HG03354 (cell line): ENCODE results near the gene MDM2.

Experiments used
- ATAC-seq: cut with Tn5 transposase; IDR thresholded peaks from one replicate; pipeline ENCODE4 v1.9.1; 2021; ENCODE audit warnings: mild to moderate bottlenecking; ENCODE audit not compliant: unreplicated experiment, poor library complexity, severe bottlenecking

The MDM2 gene

GRCh38 chr12:68890701-68891113 is 82.7 kb downstream of the MDM2 start:
- ATAC-seq: no peak

- no peak for ATAC-seq
Measured at GRCh38 chr12:68891141-68891540, 83.2 kb downstream of the MDM2 start.

- no peak for ATAC-seq
Measured at GRCh38 chr12:68893201-68893600, 85.2 kb downstream of the MDM2 start.

- ATAC-seq: no peak
Measured at GRCh38 chr12:68893741-68894140, 85.8 kb downstream of the MDM2 start.

- ATAC-seq: no peak
Measured at GRCh38 chr12:68894276-68894855, 86.4 kb downstream of the MDM2 start.

- ATAC-seq: no peak
Measured at GRCh38 chr12:68896881-68897540, 89.0 kb downstream of the MDM2 start.

GRCh38 chr12:68899251-68899771 is 91.3 kb downstream of the MDM2 start:
- no peak for ATAC-seq

GRCh38 chr12:68900241-68900640 is 92.3 kb downstream of the MDM2 start:
- ATAC-seq: no peak
